Liver (tissue), 9 donors: Measurements from ENCODE around the gene PNKD. TPM values are rescaled to one million over a fixed set of nuclear protein-coding genes. Genes with fewer than 3 reads are reported as not detected.

ENCODE experiments used
- DNase-seq: peaks from one replicate; pipeline ENCODE4 v3.0.0-alpha.2; 2017; ENCODE audit warnings: low spot score
- H3K27ac ChIP-seq, 2 donors: one replicate each; pipeline ENCODE4 v1.7.0; 2013; ENCODE audit warnings: inconsistent platforms in 2 of 2, low read length in 2 of 2, control low read depth in 1 of 2, low read depth in 1 of 2, mild to moderate bottlenecking in 1 of 2
- H3K27me3 ChIP-seq, 4 donors: one replicate each; pipeline versions ENCODE4 v1.6.1 to v1.7.0; 2013; ENCODE audit warnings: low read length in 3 of 4, inconsistent platforms in 1 of 4, mild to moderate bottlenecking in 1 of 4, moderate library complexity in 1 of 4; ENCODE audit not compliant: control insufficient read depth in 4 of 4, insufficient read depth in 4 of 4
- H3K36me3 ChIP-seq, 4 donors: one replicate each; pipeline versions ENCODE4 v1.6.1 to v1.7.0; 2013; ENCODE audit warnings: low read length in 3 of 4, mild to moderate bottlenecking in 3 of 4, low read depth in 1 of 4, moderate library complexity in 1 of 4; ENCODE audit not compliant: control insufficient read depth in 4 of 4, insufficient read depth in 3 of 4
- H3K4me1 ChIP-seq, 4 donors: one replicate each; pipeline versions ENCODE4 v1.6.1 to v1.7.0; 2013; ENCODE audit warnings: low read length in 3 of 4, mild to moderate bottlenecking in 3 of 4, moderate library complexity in 1 of 4; ENCODE audit not compliant: control insufficient read depth in 4 of 4, insufficient read depth in 4 of 4
- H3K4me3 ChIP-seq, 3 donors: one replicate each; pipeline versions ENCODE4 v1.6.1 to v1.7.0; 2013; ENCODE audit warnings: low read length in 3 of 3, control low read depth in 1 of 3, low read depth in 1 of 3, mild to moderate bottlenecking in 1 of 3
- H3K9ac ChIP-seq, 2 donors: one replicate each; pipeline ENCODE4 v1.7.0; 2013; ENCODE audit warnings: low read length in 2 of 2, mild to moderate bottlenecking in 2 of 2, moderate library complexity in 2 of 2, control low read depth in 1 of 2, low read depth in 1 of 2
- H3K9me3 ChIP-seq, 4 donors: one replicate each; pipeline versions ENCODE4 v1.6.1 to v1.7.0; 2013; ENCODE audit warnings: low read length in 3 of 4; ENCODE audit not compliant: control insufficient read depth in 4 of 4
- EGR1 ChIP-seq, 2 donors: IDR thresholded peaks; 2 replicates each; pipeline ENCODE4 v1.6.1; 2016 to 2018; ENCODE audit warnings: antibody characterized with exemption in 2 of 2, low read depth in 2 of 2
- FOXA1 ChIP-seq: IDR thresholded peaks from 2 replicates; pipeline ENCODE4 v1.6.1; 2016; ENCODE audit warnings: antibody characterized with exemption
- FOXA2 ChIP-seq: IDR thresholded peaks from 2 replicates; pipeline ENCODE4 v1.6.1; 2016; ENCODE audit warnings: antibody characterized with exemption
- GABPA ChIP-seq, 2 donors: IDR thresholded peaks in 1 of 2; conservative IDR thresholded peaks in 1 of 2; 2 replicates each; pipeline ENCODE4 v1.6.1; 2016; ENCODE audit warnings: antibody characterized with exemption in 2 of 2, mild to moderate bottlenecking in 1 of 2, moderate library complexity in 1 of 2
- HNF4A ChIP-seq, 2 donors: conservative IDR thresholded peaks; 2 replicates each; pipeline ENCODE4 v1.6.1; 2016; ENCODE audit warnings: antibody characterized with exemption in 2 of 2, mild to moderate bottlenecking in 2 of 2
- HNF4G ChIP-seq: IDR thresholded peaks from 2 replicates; pipeline ENCODE4 v1.6.1; 2016; ENCODE audit warnings: antibody characterized with exemption
- JUND ChIP-seq, 2 donors: IDR thresholded peaks; 2 replicates each; pipeline ENCODE4 v1.6.1; 2016; ENCODE audit warnings: antibody characterized with exemption in 2 of 2
- MAX ChIP-seq: IDR thresholded peaks from 2 replicates; pipeline ENCODE4 v1.6.1; 2016; ENCODE audit warnings: antibody characterized with exemption
- NR2F2 ChIP-seq: IDR thresholded peaks from 2 replicates; pipeline ENCODE4 v1.6.1; 2016; ENCODE audit warnings: antibody characterized with exemption
- RAD21 ChIP-seq, 2 donors: IDR thresholded peaks; 2 replicates each; pipeline ENCODE4 v1.6.1; 2016; ENCODE audit warnings: antibody characterized with exemption in 2 of 2, mild to moderate bottlenecking in 2 of 2
- RXRA ChIP-seq, 2 donors: IDR thresholded peaks; 2 replicates each; pipeline ENCODE4 v1.6.1; 2017 to 2018; ENCODE audit warnings: antibody characterized with exemption in 2 of 2, mild to moderate bottlenecking in 1 of 2
- SP1 ChIP-seq: IDR thresholded peaks from 2 replicates; pipeline ENCODE4 v1.6.1; 2018; ENCODE audit warnings: antibody characterized with exemption, mild to moderate bottlenecking
- TAF1 ChIP-seq: conservative IDR thresholded peaks from 2 replicates; pipeline ENCODE4 v1.6.1; 2016; ENCODE audit warnings: antibody characterized with exemption, mild to moderate bottlenecking
- YY1 ChIP-seq: IDR thresholded peaks from 2 replicates; pipeline ENCODE4 v1.6.1; 2016; ENCODE audit warnings: antibody characterized with exemption, mild to moderate bottlenecking
- ZBTB33 ChIP-seq: IDR thresholded peaks from 2 replicates; pipeline ENCODE4 v1.6.1; 2016; ENCODE audit warnings: antibody characterized with exemption
- WGBS: extraction: QIAGEN DNeasy Blood & Tissue Kit; methylation state at CpG from one replicate; pipeline ENCODE4 v1.1.7; 2013; 5-methylcytosine and 5-hydroxymethylcytosine counted together
- polyA plus RNA-seq, 2 donors: library from polyadenylated mRNA; stranded (reverse) in 1 of 2; unstranded in 1 of 2; fragments of 200-250 nt in 1 of 2; fragments of >200 nt in 1 of 2; fragmentation: Nextera tagmentation in 1 of 2; extraction: Ambion mirVana in 1 of 2; gene quantifications; one replicate each; pipeline versions ENCODE4 v1.2.1 to v1.2.3, GENCODE V29; 2013 to 2015
- total RNA-seq, 2 donors: library from RNA; depleted of rRNA; stranded (reverse); fragments of >200 nt; gene quantifications; one replicate each; pipeline ENCODE4 v1.2.3, GENCODE V29; 2014
- TF ChIP-seq, protein P1 (sequence below): fragments of 150-350 bp; IDR thresholded peaks from 2 replicates; pipeline ENCODE4 v1.5.1; 2017; ENCODE audit warnings: improper control_type of control experiment, low read depth, low read length; ENCODE audit not compliant: missing input control
- TF ChIP-seq, protein P2 (sequence below): IDR thresholded peaks from 2 replicates; pipeline ENCODE4 v1.6.1; 2016; ENCODE audit warnings: antibody characterized with exemption, mild to moderate bottlenecking
- TF ChIP-seq, protein P3 (sequence below): IDR thresholded peaks from 2 replicates; pipeline ENCODE4 v1.6.1; 2016; ENCODE audit warnings: antibody characterized with exemption
- donor health status: healthy.
- donor health status: healthy.
- donor health status: healthy.
- donor health status: healthy.
- donor health status: healthy.

The PNKD gene
- total and polyA plus RNA-seq, 4 donors, result 28.5 to 161 (median 94.9) TPM

DNA sequence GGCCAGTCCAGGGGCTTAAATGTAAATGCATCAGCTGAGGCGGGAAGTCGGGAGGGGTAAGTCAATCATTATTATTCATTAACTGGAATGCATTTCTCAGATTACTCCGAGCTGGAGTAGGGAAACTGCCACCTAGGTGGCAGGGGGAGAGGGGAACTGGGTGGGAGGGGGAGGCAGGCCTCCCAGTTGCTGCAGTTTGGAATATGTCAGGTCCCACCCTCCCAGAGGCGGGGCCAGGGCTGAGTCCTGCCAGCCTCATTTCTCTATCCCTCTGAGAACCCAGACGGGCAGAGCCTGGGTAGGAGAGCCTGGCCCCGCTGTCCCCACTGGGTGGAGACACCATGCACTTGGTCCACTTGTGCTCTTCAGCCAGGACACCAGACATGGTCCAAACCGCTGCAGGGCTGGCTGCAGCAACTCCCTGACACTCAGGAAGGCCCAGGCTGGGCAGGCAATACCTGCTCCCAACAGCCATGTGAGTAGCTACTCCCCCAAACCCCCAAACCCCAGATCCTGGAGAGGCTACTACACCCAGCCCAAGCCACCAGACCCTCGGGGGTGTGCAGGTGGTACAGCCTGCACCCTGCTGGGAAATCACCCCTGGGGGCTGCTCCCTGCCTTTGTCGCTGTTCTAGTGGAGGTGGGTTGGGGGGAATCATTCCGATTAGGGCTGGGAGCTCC lies 9.4 kb upstream of the PNKD start, which contains the start of gene GPBAR1:
GPBAR1 (plus strand) TSS at position 274 of the 681 bp plus-strand sequence. CDS start 1,710 bp downstream, outside the sequence.
- DNase-seq, result no peak
- H3K9me3 ChIP-seq, result no peaks in the 10 kb centered on the region
- no peaks in the 10 kb centered on the region for H3K27me3 ChIP-seq
- H3K36me3 ChIP-seq, result peaks cover 7 to 18% (median 8%) of the 10 kb centered on the region in 4 donors
- 73% methylated on average over 10 of the region's 10 CpGs for WGBS
- no peak for TF ChIP-seq HNF4G
- TF ChIP-seq EGR1 (IDR thresholded peaks at IDR 0.05; ENCODE audit: low read depth in 2 of 2), result no peak
- TF ChIP-seq SP1, result no peak
- TF ChIP-seq RXRA (IDR thresholded peaks at IDR 0.05), result no peak
- TF ChIP-seq JUND (IDR thresholded peaks at IDR 0.05), result no peak
- no peak for TF ChIP-seq FOXA2
- peak in 1 of 2 donors; percentile 23 for TF ChIP-seq HNF4A (conservative IDR thresholded peaks at IDR 0.05)
- TF ChIP-seq RAD21 (IDR thresholded peaks at IDR 0.05), result peak in 1 of 2 donors; percentile 27
- no peak for TF ChIP-seq NR2F2
- TF ChIP-seq GABPA (IDR thresholded peaks at IDR 0.05 in 1 of 2, conservative IDR thresholded peaks at IDR 0.05 in 1 of 2), result no peak
- no peak for TF ChIP-seq MAX
- TF ChIP-seq, protein P1, sequence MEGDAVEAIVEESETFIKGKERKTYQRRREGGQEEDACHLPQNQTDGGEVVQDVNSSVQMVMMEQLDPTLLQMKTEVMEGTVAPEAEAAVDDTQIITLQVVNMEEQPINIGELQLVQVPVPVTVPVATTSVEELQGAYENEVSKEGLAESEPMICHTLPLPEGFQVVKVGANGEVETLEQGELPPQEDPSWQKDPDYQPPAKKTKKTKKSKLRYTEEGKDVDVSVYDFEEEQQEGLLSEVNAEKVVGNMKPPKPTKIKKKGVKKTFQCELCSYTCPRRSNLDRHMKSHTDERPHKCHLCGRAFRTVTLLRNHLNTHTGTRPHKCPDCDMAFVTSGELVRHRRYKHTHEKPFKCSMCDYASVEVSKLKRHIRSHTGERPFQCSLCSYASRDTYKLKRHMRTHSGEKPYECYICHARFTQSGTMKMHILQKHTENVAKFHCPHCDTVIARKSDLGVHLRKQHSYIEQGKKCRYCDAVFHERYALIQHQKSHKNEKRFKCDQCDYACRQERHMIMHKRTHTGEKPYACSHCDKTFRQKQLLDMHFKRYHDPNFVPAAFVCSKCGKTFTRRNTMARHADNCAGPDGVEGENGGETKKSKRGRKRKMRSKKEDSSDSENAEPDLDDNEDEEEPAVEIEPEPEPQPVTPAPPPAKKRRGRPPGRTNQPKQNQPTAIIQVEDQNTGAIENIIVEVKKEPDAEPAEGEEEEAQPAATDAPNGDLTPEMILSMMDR, result no peak
- no peak within 1 kb of the TSS for H3K4me3 ChIP-seq
- peak within 1 kb of the TSS; percentile 26 to 59 for H3K27ac ChIP-seq
- peaks cover 1 to 27% (median 14%) of the 10 kb centered on the region in 4 donors for H3K4me1 ChIP-seq
- no peak within 1 kb of the TSS for H3K9ac ChIP-seq

- Histone ChIP-seq H3K27me3 (no peaks in the 10 kb centered on the region), H3K36me3 (peaks cover 5 to 24% (median 10%) of the 10 kb centered on the region in 4 donors), H3K4me1 (peaks cover 1 to 35% (median 14%) of the 10 kb centered on the region in 4 donors), H3K4me3 (no peak overlapping the region), H3K9ac (no peak overlapping the region), H3K27ac (peak overlapping the region in 1 of 2 donors; percentile 26), H3K9me3 (no peaks in the 10 kb centered on the region)
- DNase-seq, result no peak
- TF ChIP-seq YY1 (no peak), HNF4A (conservative IDR thresholded peaks at IDR 0.05) (no peak), MAX (no peak), SP1 (no peak), GABPA (IDR thresholded peaks at IDR 0.05 in 1 of 2, conservative IDR thresholded peaks at IDR 0.05 in 1 of 2) (no peak), FOXA2 (no peak), HNF4G (no peak), JUND (IDR thresholded peaks at IDR 0.05) (no peak), FOXA1 (no peak), RXRA (IDR thresholded peaks at IDR 0.05) (no peak), RAD21 (IDR thresholded peaks at IDR 0.05) (no peak), EGR1 (IDR thresholded peaks at IDR 0.05; ENCODE audit: low read depth in 2 of 2) (no peak), NR2F2 (no peak), TAF1 (no peak), ZBTB33 (no peak)
- TF ChIP-seq, protein P1, result no peak
- TF ChIP-seq, protein P2, sequence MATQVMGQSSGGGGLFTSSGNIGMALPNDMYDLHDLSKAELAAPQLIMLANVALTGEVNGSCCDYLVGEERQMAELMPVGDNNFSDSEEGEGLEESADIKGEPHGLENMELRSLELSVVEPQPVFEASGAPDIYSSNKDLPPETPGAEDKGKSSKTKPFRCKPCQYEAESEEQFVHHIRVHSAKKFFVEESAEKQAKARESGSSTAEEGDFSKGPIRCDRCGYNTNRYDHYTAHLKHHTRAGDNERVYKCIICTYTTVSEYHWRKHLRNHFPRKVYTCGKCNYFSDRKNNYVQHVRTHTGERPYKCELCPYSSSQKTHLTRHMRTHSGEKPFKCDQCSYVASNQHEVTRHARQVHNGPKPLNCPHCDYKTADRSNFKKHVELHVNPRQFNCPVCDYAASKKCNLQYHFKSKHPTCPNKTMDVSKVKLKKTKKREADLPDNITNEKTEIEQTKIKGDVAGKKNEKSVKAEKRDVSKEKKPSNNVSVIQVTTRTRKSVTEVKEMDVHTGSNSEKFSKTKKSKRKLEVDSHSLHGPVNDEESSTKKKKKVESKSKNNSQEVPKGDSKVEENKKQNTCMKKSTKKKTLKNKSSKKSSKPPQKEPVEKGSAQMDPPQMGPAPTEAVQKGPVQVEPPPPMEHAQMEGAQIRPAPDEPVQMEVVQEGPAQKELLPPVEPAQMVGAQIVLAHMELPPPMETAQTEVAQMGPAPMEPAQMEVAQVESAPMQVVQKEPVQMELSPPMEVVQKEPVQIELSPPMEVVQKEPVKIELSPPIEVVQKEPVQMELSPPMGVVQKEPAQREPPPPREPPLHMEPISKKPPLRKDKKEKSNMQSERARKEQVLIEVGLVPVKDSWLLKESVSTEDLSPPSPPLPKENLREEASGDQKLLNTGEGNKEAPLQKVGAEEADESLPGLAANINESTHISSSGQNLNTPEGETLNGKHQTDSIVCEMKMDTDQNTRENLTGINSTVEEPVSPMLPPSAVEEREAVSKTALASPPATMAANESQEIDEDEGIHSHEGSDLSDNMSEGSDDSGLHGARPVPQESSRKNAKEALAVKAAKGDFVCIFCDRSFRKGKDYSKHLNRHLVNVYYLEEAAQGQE, result no peak
- TF ChIP-seq, protein P3, sequence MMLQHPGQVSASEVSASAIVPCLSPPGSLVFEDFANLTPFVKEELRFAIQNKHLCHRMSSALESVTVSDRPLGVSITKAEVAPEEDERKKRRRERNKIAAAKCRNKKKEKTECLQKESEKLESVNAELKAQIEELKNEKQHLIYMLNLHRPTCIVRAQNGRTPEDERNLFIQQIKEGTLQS, result no peak
- 74% methylated on average over 8 of the region's 8 CpGs for WGBS
These were observed 8.7 kb upstream of the PNKD start for GRCh38 chr2:218261423-218262236.
